OCI-LY7 (cell line): ENCODE results near the gene IQSEC1. TPM values are rescaled to one million over a fixed set of nuclear protein-coding genes. Genes with fewer than 3 reads are reported as not detected.

Source experiments
- BruUV-seq: library from RNA; stranded (reverse); fragments of 400-500 nt; replicated peaks from 2 replicates; lab custom pipeline; 2021; lab: Mats Ljungman, UMichigan
- CTCF ChIA-PET: fragments of 300-600 bp; sonication (Branson Sonifier 250); formaldehyde crosslinking; loops from one replicate; lab custom pipeline; 2022; ENCODE audit warnings: antibody characterized with exemption; ENCODE audit not compliant: unreplicated experiment; lab: Charles Lee
- POLR2A ChIA-PET: fragments of 300-600 bp; sonication (Branson Sonifier 250); formaldehyde crosslinking; loops from one replicate; lab custom pipeline; 2022; ENCODE audit warnings: antibody characterized with exemption; lab: Charles Lee
- DNase-seq: peaks from one replicate; pipeline ENCODE4 v3.0.0-alpha.2; 2015; ENCODE audit warnings: low spot score
- H2AFZ ChIP-seq: fragments of 200-600 bp; sonication (generic), shearing (Covaris generic); 2 replicates; pipeline ENCODE4 v1.6.1; 2014; ENCODE audit warnings: mild to moderate bottlenecking, antibody characterized with exemption, low read length, moderate library complexity
- H3K27ac ChIP-seq: fragments of 200-600 bp; sonication (generic); 2 replicates; pipeline ENCODE4 v1.5.1; 2014; ENCODE audit warnings: mixed run types, low read depth, mild to moderate bottlenecking, moderate library complexity, low read length, inconsistent platforms; ENCODE audit not compliant: poor library complexity, severe bottlenecking
- H3K36me3 ChIP-seq: fragments of 200-600 bp; sonication (generic); 2 replicates; pipeline ENCODE4 v1.6.1; 2014; ENCODE audit warnings: mild to moderate bottlenecking, antibody characterized with exemption, low read length, moderate library complexity, mixed read lengths; ENCODE audit not compliant: insufficient read depth
- H3K4me1 ChIP-seq: fragments of 200-600 bp; sonication (generic); 2 replicates; pipeline ENCODE4 v1.5.1; 2014; ENCODE audit warnings: mild to moderate bottlenecking, low read length; ENCODE audit not compliant: insufficient read depth, poor library complexity, severe bottlenecking
- H3K4me2 ChIP-seq: fragments of 200-600 bp; sonication (generic); 2 replicates; pipeline ENCODE4 v1.6.1; 2014; ENCODE audit warnings: mild to moderate bottlenecking, low read length
- H3K4me3 ChIP-seq: fragments of 200-600 bp; sonication (generic); 2 replicates; pipeline ENCODE4 v1.5.1; 2014; ENCODE audit warnings: mild to moderate bottlenecking, low read depth, low read length; ENCODE audit not compliant: poor library complexity, severe bottlenecking
- H3K79me2 ChIP-seq: fragments of 200-600 bp; sonication (generic); 2 replicates; pipeline ENCODE4 v1.6.1; 2016; ENCODE audit warnings: low read depth, mild to moderate bottlenecking, low read length, moderate library complexity, mixed read lengths; ENCODE audit not compliant: insufficient read depth
- H3K9me2 ChIP-seq: fragments of 200-600 bp; sonication (generic); 2 replicates; pipeline ENCODE4 v1.6.1; 2016; ENCODE audit warnings: mild to moderate bottlenecking, low read length, mixed read lengths; ENCODE audit not compliant: insufficient read depth
- H3K9me3 ChIP-seq: fragments of 200-600 bp; sonication (generic); 2 replicates; pipeline ENCODE4 v1.6.1; 2014; ENCODE audit warnings: mild to moderate bottlenecking, mixed run types, low read length, mixed read lengths
- H4K20me1 ChIP-seq: fragments of 200-600 bp; sonication (generic); 2 replicates; pipeline ENCODE4 v1.6.1; 2014; ENCODE audit warnings: mild to moderate bottlenecking, antibody characterized with exemption, low read length, moderate library complexity, mixed read lengths; ENCODE audit not compliant: insufficient read depth
- CTCF ChIP-seq: fragments of 200-600 bp; sonication (generic); conservative IDR thresholded peaks from 2 replicates; pipeline ENCODE4 v1.5.1; 2014; ENCODE audit warnings: mild to moderate bottlenecking, antibody characterized with exemption, low read length, moderate library complexity, mixed read lengths
- EZH2phosphoT487 ChIP-seq: fragments of 200-600 bp; sonication (generic); IDR thresholded peaks from 2 replicates; pipeline ENCODE4 v1.6.1; 2018; ENCODE audit warnings: low read depth, borderline replicate concordance, mild to moderate bottlenecking, mixed run types, antibody characterized with exemption, low read length, moderate library complexity, mixed read lengths
- intact Hi-C: fragments of 100-400 bp; cut with micrococcal nuclease; formaldehyde crosslinking; loops from one replicate; pipeline ENCODE4 v1.10.0; 2022; ENCODE audit not compliant: unreplicated experiment
- total RNA-seq, 2 experiments: library from RNA; depleted of rRNA in 1 of 2; stranded (reverse); fragments of >200 nt in 1 of 2; shearing (Covaris generic) in 1 of 2; gene quantifications; 2 replicates each; pipeline ENCODE4 v1.2.3, GENCODE V29; 2014 to 2022

IQSEC1 gene
- total RNA-seq, 2 experiments from 2014 or later: 25.2 to 70.1 TPM

GRCh38 chr3:13015286-13016082 is 57.7 kb downstream of the IQSEC1 start:
- no peak overlapping the region for H2AFZ ChIP-seq
- BruUV-seq: no TSS peak
- peak overlapping the region; percentile 93 for H3K4me2 ChIP-seq
- H3K79me2 ChIP-seq: peaks cover 78% of the 10 kb centered on the region
- H4K20me1 ChIP-seq: no peaks in the 10 kb centered on the region
- H3K9me3 ChIP-seq: no peaks in the 10 kb centered on the region
- TF ChIP-seq CTCF (no peak), EZH2phosphoT487 (no peak)
- intact Hi-C loops: loop anchor here (1.0 to 10.0 kb wide), 7 partner anchors 21 to 1669 kb away; partner anchors contain the start of gene NUP210
- POLR2A ChIA-PET: interaction anchor here (0.6 to 6.2 kb wide), 5 partner anchors 12 to 56 kb away, joined by 3 to 34 read pairs (median 5); no protein-coding TSS in a partner anchor
- peaks cover 99% of the 10 kb centered on the region for H3K4me1 ChIP-seq
- CTCF ChIA-PET: interaction anchor here (0.6 kb wide), 1 partner anchor 31 kb away, joined by 3 read pairs; no protein-coding TSS in a partner anchor
- peaks cover 13% of the 10 kb centered on the region for H3K36me3 ChIP-seq
- peak; percentile 85 for DNase-seq
- peak overlapping the region; percentile 64 for H3K4me3 ChIP-seq
- H3K9me2 ChIP-seq: no peaks in the 10 kb centered on the region
- peak overlapping the region; percentile 97 for H3K27ac ChIP-seq

- Histone ChIP-seq H3K9me2 (no peaks in the 10 kb centered on the region), H3K4me1 (peaks cover 99% of the 10 kb centered on the region), H3K9me3 (no peaks in the 10 kb centered on the region), H3K36me3 (peaks cover 13% of the 10 kb centered on the region), H3K27ac (peak overlapping the region; percentile 97), H3K4me3 (peak overlapping the region; percentile 64), H3K4me2 (peak overlapping the region; percentile 93), H3K79me2 (peaks cover 78% of the 10 kb centered on the region), H2AFZ (no peak overlapping the region), H4K20me1 (no peaks in the 10 kb centered on the region)
- ChIA-PET CTCF (interaction anchor here (0.6 kb wide), 1 partner anchor 31 kb away, joined by 3 read pairs; no protein-coding TSS in a partner anchor), POLR2A (interaction anchor here (0.6 to 6.2 kb wide), 5 partner anchors 16 to 70 kb away, joined by 3 to 34 read pairs (median 3); no protein-coding TSS in a partner anchor)
- BruUV-seq: no TSS peak
- intact Hi-C loops: loop anchor here (1.0 to 10.0 kb wide), 4 partner anchors 20 to 1670 kb away; no protein-coding TSS in a partner anchor
- TF ChIP-seq EZH2phosphoT487: no peak
- TF ChIP-seq CTCF: no peak
- no peak for DNase-seq
These were observed 58.4 kb downstream of the IQSEC1 start for GRCh38 chr3:13014755-13015285.
